GM12878 (cell line): ENCODE results near the gene REPIN1. TPM values are rescaled to one million over a fixed set of nuclear protein-coding genes. Genes with fewer than 3 reads are reported as not detected.

Experiments used
- ATAC-seq: fragments of 200-7000 bp; cut with Tn5 transposase; 3 replicates; pipeline ENCODE4 v1.9.1; 2020; ENCODE audit warnings: mild to moderate bottlenecking, moderate library complexity
- BruUV-seq: library from RNA; stranded (reverse); fragments of 400-500 nt; replicated peaks from 2 replicates; lab custom pipeline; 2021; lab: Mats Ljungman, UMichigan
- CTCF ChIA-PET: fragments of 300-600 bp; sonication (Branson Sonifier 250); formaldehyde crosslinking; extraction: SDS; loops from one replicate; lab custom pipeline; 2021; ENCODE audit warnings: inconsistent platforms; lab: Yijun Ruan, JAX
- POLR2A ChIA-PET: fragments of 350-600 bp; formaldehyde crosslinking; extraction: SDS; loops from one replicate; lab custom pipeline; 2021; ENCODE audit warnings: inconsistent platforms; lab: Charles Lee
- RAD21 ChIA-PET: fragments of 300-600 bp; sonication (Branson Sonifier 250); formaldehyde crosslinking; loops from one replicate; lab custom pipeline; 2023; ENCODE audit warnings: antibody characterized with exemption; ENCODE audit not compliant: unreplicated experiment; lab: Charles Lee
- SMC1A ChIA-PET: fragments of 300-600 bp; sonication (Branson Sonifier 250); formaldehyde crosslinking; loops from one replicate; lab custom pipeline; 2023; ENCODE audit not compliant: unreplicated experiment, uncharacterized antibody; lab: Charles Lee
- DNase-seq: peaks from one replicate; pipeline ENCODE4 v3.0.0-alpha.2; 2011; ENCODE audit warnings: low read depth, low spot score
- FAIRE-seq: peaks from 3 replicates; lab custom pipeline; 2011; peaks lifted over from hg19 to GRCh38; lab: Jason Lieb, UNC
- H2AFZ ChIP-seq: 2 replicates; pipeline ENCODE4 v1.6.0; 2011; ENCODE audit warnings: low read depth, low read length, control low read depth; ENCODE audit not compliant: control insufficient read depth
- H3K27ac ChIP-seq: 2 replicates; pipeline ENCODE4 v1.5.1; 2011; ENCODE audit warnings: control low read depth; ENCODE audit not compliant: control insufficient read depth, insufficient read depth
- H3K27me3 ChIP-seq, 2 experiments: replicated peaks in 1 of 2; 2 replicates each; pipeline versions ENCODE4 v1.6.0 to v1.6.1; 2011; ENCODE audit warnings: low read length in 1 of 2; ENCODE audit not compliant: control insufficient read depth in 2 of 2, insufficient read depth in 2 of 2
- H3K36me3 ChIP-seq, 2 experiments: 2 replicates each; pipeline ENCODE4 v1.5.1; 2011; ENCODE audit warnings: low read length in 1 of 2; ENCODE audit not compliant: control insufficient read depth in 2 of 2, insufficient read depth in 2 of 2
- H3K4me1 ChIP-seq: 2 replicates; pipeline ENCODE4 v1.6.1; 2011; ENCODE audit warnings: mild to moderate bottlenecking, low read length, moderate library complexity, mixed read lengths; ENCODE audit not compliant: control insufficient read depth, insufficient read depth
- H3K4me2 ChIP-seq: 2 replicates; pipeline ENCODE4 v1.6.0; 2011; ENCODE audit warnings: control low read depth; ENCODE audit not compliant: control insufficient read depth, insufficient read depth
- H3K4me3 ChIP-seq: fragments of 200-600 bp; sonication (generic); 2 replicates; pipeline ENCODE4 v1.5.1; 2016
- H3K79me2 ChIP-seq: 2 replicates; pipeline ENCODE4 v1.6.0; 2011; ENCODE audit warnings: low read length; ENCODE audit not compliant: control insufficient read depth, insufficient read depth
- H3K9ac ChIP-seq: 2 replicates; pipeline ENCODE4 v1.8.0; 2011; ENCODE audit warnings: low read length, control low read depth, mixed read lengths; ENCODE audit not compliant: control insufficient read depth, insufficient read depth
- H3K9me3 ChIP-seq: replicated peaks from 3 replicates; pipeline ENCODE4 v1.5.1; 2011; ENCODE audit warnings: mild to moderate bottlenecking, low read length; ENCODE audit not compliant: control insufficient read depth, insufficient read depth
- H4K20me1 ChIP-seq: 2 replicates; pipeline ENCODE4 v1.6.0; 2011; ENCODE audit not compliant: control insufficient read depth, insufficient read depth
- ATF7 ChIP-seq: fragments of 450-650 bp; IDR thresholded peaks from 2 replicates; pipeline ENCODE4 v1.6.1; 2016; ENCODE audit warnings: low read depth, mild to moderate bottlenecking
- ETV6 ChIP-seq, 2 experiments: fragments of 450-650 bp in 1 of 2; IDR thresholded peaks in 1 of 2; conservative IDR thresholded peaks in 1 of 2; 2 replicates each; pipeline ENCODE4 v1.6.1; 2014; ENCODE audit warnings: antibody characterized with exemption in 1 of 2, borderline replicate concordance in 1 of 2, low read depth in 1 of 2, mild to moderate bottlenecking in 1 of 2, moderate library complexity in 1 of 2
- LARP7 ChIP-seq: fragments of 450-650 bp; IDR thresholded peaks from 2 replicates; pipeline ENCODE4 v1.6.1; 2017; ENCODE audit warnings: mild to moderate bottlenecking
- MXI1 ChIP-seq: fragments of 150-350 bp; IDR thresholded peaks from 2 replicates; pipeline ENCODE4 v1.6.1; 2011; ENCODE audit warnings: low read depth, mild to moderate bottlenecking, inconsistent platforms, low read length, improper control_type of control experiment
- RCOR1 ChIP-seq: conservative IDR thresholded peaks from 2 replicates; pipeline ENCODE4 v1.6.1; 2012; ENCODE audit warnings: low read depth, low read length, improper control_type of control experiment
- RELB ChIP-seq: fragments of 450-650 bp; IDR thresholded peaks from 2 replicates; pipeline ENCODE4 v1.6.1; 2017; ENCODE audit warnings: low read depth, mild to moderate bottlenecking, moderate library complexity
- SIN3A ChIP-seq: IDR thresholded peaks from 2 replicates; pipeline ENCODE4 v1.6.1; 2012; ENCODE audit warnings: low read depth, low read length, improper control_type of control experiment
- TCF12 ChIP-seq: IDR thresholded peaks from 2 replicates; pipeline ENCODE4 v1.6.1; 2011; ENCODE audit warnings: low read depth, mild to moderate bottlenecking, low read length
- ZNF622 ChIP-seq: fragments of 450-650 bp; IDR thresholded peaks from 2 replicates; pipeline ENCODE4 v1.6.1; 2017; ENCODE audit warnings: mild to moderate bottlenecking, inconsistent platforms
- ZZZ3 ChIP-seq: IDR thresholded peaks from 2 replicates; pipeline ENCODE4 v1.6.1; 2011; ENCODE audit warnings: low read depth; ENCODE audit not compliant: control insufficient read depth, insufficient read length
- WGBS: methylation state at CpG from one replicate; pipeline ENCODE4 v1.1.6; 2016; ENCODE audit warnings: low lambda C conversion rate; ENCODE audit not compliant: insufficient replicate concordance, insufficient coverage; ENCODE audit errors: missing lambda C conversion rate; 5-methylcytosine and 5-hydroxymethylcytosine counted together
- in situ Hi-C: fragments of 300-500 bp; cut with MboI; formaldehyde crosslinking; loops from 9 replicates; pipeline ENCODE4 v1.14.3; 2018; ENCODE audit warnings: mixed read lengths
- intact Hi-C: fragments of 100-400 bp; cut with micrococcal nuclease; formaldehyde crosslinking; loops from one replicate; pipeline ENCODE4 v1.14.2; 2022; ENCODE audit not compliant: unreplicated experiment
- polyA plus RNA-seq, 11 experiments: library from polyadenylated mRNA; depleted of rRNA in 4 of 11; unstranded in 6 of 11; stranded (reverse) in 5 of 11; fragments of >200 nt; fragmentation: Nextera tagmentation in 4 of 11; fragmentation: Illumina TruSeq in 1 of 11; extraction: Ambion mirVana in 4 of 11; extraction: Trizol in 1 of 11; gene quantifications; 1 replicate in 1 of 11; 2 replicates in 10 of 11; pipeline versions ENCODE4 v1.2.1 to v1.2.3, GENCODE V29; 2011 to 2016; ENCODE audit warnings: inconsistent platforms in 2 of 11, missing spikeins in 2 of 11, low read depth in 1 of 11
- total RNA-seq, 4 experiments: library from RNA; depleted of rRNA in 3 of 4; stranded (reverse); fragments of >200 nt in 3 of 4; fragmentation: Illumina TruSeq in 1 of 4; extraction: Trizol in 1 of 4; gene quantifications; 2 replicates each; pipeline versions ENCODE4 v1.2.1 to v1.2.3, GENCODE V29; 2013 to 2021
- TF ChIP-seq, protein P1 (sequence below): fragments of 450-650 bp; IDR thresholded peaks from 2 replicates; pipeline ENCODE4 v1.6.1; 2017; ENCODE audit warnings: mild to moderate bottlenecking
- TF ChIP-seq, protein P2 (sequence below), 3 experiments: IDR thresholded peaks in 2 of 3; conservative IDR thresholded peaks in 1 of 3; 2 replicates each; pipeline ENCODE4 v1.5.1; 2011; ENCODE audit warnings: low read depth in 3 of 3, low read length in 3 of 3, mild to moderate bottlenecking in 3 of 3, control low read depth in 2 of 3, moderate library complexity in 2 of 3, inconsistent platforms in 1 of 3, mixed read lengths in 1 of 3; ENCODE audit not compliant: control insufficient read depth in 2 of 3, insufficient read depth in 1 of 3; ENCODE audit errors: extremely low read depth in 1 of 3

Gene REPIN1
- total and polyA plus RNA-seq, 10 of the 15 experiments (the other 5 are each of a cell fraction or from before 2014, with no cell fraction given), result 5.1 to 172 (median 76.9) TPM

- Histone ChIP-seq H3K79me2 (no peaks in the 10 kb centered on the region), H3K9ac (no peak overlapping the region)
- ATAC-seq, result no peak
- TF ChIP-seq ZNF622, result no peak
- TF ChIP-seq, protein P1, sequence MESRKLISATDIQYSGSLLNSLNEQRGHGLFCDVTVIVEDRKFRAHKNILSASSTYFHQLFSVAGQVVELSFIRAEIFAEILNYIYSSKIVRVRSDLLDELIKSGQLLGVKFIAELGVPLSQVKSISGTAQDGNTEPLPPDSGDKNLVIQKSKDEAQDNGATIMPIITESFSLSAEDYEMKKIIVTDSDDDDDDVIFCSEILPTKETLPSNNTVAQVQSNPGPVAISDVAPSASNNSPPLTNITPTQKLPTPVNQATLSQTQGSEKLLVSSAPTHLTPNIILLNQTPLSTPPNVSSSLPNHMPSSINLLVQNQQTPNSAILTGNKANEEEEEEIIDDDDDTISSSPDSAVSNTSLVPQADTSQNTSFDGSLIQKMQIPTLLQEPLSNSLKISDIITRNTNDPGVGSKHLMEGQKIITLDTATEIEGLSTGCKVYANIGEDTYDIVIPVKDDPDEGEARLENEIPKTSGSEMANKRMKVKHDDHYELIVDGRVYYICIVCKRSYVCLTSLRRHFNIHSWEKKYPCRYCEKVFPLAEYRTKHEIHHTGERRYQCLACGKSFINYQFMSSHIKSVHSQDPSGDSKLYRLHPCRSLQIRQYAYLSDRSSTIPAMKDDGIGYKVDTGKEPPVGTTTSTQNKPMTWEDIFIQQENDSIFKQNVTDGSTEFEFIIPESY, result no peak
- TF ChIP-seq, all 136 proteins: peak for 0
- Histone ChIP-seq H3K36me3 (peaks cover 0 to 7% of the 10 kb centered on the region in 2 experiments; a peak in 2 of 4 replicates), H3K27me3 (0 out of 4 replicates have a peak, but pooled peaks cover 0 to 2% of the 10 kb centered on the region in 2 experiments), H3K4me1 (peaks cover 8% of the 10 kb centered on the region), H3K9me3 (no peaks in the 10 kb centered on the region), H3K4me3 (no peak overlapping the region), H3K4me2 (no peak overlapping the region), H3K27ac (no peak overlapping the region), H2AFZ (no peak overlapping the region), H4K20me1 (no peaks in the 10 kb centered on the region)
- ChIA-PET RAD21 (no interaction called here), CTCF (no interaction called here), SMC1A (interaction anchor here (0.7 kb wide), 1 partner anchor 399 kb away, joined by 3 read pairs; no protein-coding TSS in a partner anchor), POLR2A (no interaction called here)
- intact Hi-C loops (no loop called here), in situ Hi-C loops (no loop called here)
- FAIRE-seq (no peak), DNase-seq (no peak)
- BruUV-seq, result no TSS peak
- 96% methylated on average over 11 of the region's 14 CpGs for WGBS
These were observed 31.9 kb upstream of the REPIN1 start for GRCh38 chr7:150336746-150337145.

DNA sequence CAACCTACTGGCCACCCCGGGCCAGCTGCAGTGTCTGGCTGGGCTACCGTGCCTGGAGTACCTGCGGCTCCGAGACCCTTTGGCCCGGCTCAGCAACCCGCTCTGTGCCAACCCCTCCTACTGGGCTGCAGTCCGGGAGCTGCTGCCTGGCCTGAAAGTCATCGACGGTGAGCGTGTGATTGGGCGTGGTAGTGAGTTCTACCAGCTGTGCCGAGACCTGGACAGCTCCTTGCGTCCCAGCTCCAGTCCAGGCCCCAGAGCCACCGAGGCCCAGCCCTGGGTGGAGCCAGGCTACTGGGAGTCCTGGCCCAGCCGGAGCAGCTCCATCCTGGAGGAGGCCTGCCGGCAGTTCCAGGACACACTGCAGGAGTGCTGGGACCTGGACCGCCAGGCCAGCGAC, 31.4 kb upstream of the REPIN1 start:
- CTCF ChIA-PET, result no interaction called here
- DNase-seq, result no peak
- ATAC-seq, result no peak
- Histone ChIP-seq H4K20me1 (no peaks in the 10 kb centered on the region), H3K79me2 (no peaks in the 10 kb centered on the region), H3K36me3 (peaks cover 0 to 7% of the 10 kb centered on the region in 2 experiments; a peak in 2 of 4 replicates), H3K9me3 (no peaks in the 10 kb centered on the region), H3K4me3 (no peak overlapping the region), H3K27me3 (peaks cover 0 to 4% of the 10 kb centered on the region in 2 experiments; a peak in 2 of 4 replicates), H3K27ac (no peak overlapping the region), H3K4me1 (peaks cover 8% of the 10 kb centered on the region), H3K4me2 (no peak overlapping the region), H3K9ac (no peak overlapping the region), H2AFZ (no peak overlapping the region)
- no peak for FAIRE-seq
- no TSS peak for BruUV-seq
- SMC1A ChIA-PET, result interaction anchor here (0.7 kb wide), 1 partner anchor 398 kb away, joined by 3 read pairs; no protein-coding TSS in a partner anchor
- POLR2A ChIA-PET, result no interaction called here
- RAD21 ChIA-PET, result no interaction called here
- WGBS, result 96% methylated on average over 14 of the region's 18 CpGs
- intact Hi-C loops (no loop called here), in situ Hi-C loops (no loop called here)
- TF ChIP-seq SIN3A (no peak), MXI1 (no peak), TCF12 (no peak), RELB (no peak), ETV6 (conservative IDR thresholded peaks at IDR 0.05 in 1 of 2, IDR thresholded peaks at IDR 0.05 in 1 of 2; ENCODE audit: borderline replicate concordance in 1 of 2, low read depth in 1 of 2) (no peak), ATF7 (no peak), LARP7 (no peak), RCOR1 (no peak), ZZZ3 (no peak)
- TF ChIP-seq, protein P2, sequence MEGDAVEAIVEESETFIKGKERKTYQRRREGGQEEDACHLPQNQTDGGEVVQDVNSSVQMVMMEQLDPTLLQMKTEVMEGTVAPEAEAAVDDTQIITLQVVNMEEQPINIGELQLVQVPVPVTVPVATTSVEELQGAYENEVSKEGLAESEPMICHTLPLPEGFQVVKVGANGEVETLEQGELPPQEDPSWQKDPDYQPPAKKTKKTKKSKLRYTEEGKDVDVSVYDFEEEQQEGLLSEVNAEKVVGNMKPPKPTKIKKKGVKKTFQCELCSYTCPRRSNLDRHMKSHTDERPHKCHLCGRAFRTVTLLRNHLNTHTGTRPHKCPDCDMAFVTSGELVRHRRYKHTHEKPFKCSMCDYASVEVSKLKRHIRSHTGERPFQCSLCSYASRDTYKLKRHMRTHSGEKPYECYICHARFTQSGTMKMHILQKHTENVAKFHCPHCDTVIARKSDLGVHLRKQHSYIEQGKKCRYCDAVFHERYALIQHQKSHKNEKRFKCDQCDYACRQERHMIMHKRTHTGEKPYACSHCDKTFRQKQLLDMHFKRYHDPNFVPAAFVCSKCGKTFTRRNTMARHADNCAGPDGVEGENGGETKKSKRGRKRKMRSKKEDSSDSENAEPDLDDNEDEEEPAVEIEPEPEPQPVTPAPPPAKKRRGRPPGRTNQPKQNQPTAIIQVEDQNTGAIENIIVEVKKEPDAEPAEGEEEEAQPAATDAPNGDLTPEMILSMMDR (IDR thresholded peaks at IDR 0.05 in 2 of 3, conservative IDR thresholded peaks at IDR 0.05 in 1 of 3; ENCODE audit: control insufficient read depth in 2 of 3, extremely low read depth in 1 of 3, insufficient read depth in 1 of 3, low read depth in 3 of 3, low read length in 3 of 3), result no peak
